ENCODE measurements around the gene CD200R1. TPM values are rescaled to one million over a fixed set of nuclear protein-coding genes. Genes with fewer than 3 reads are reported as not detected.

CD200R1 gene
- total RNA-seq, 1 donor: under 0.01 TPM

DNA sequence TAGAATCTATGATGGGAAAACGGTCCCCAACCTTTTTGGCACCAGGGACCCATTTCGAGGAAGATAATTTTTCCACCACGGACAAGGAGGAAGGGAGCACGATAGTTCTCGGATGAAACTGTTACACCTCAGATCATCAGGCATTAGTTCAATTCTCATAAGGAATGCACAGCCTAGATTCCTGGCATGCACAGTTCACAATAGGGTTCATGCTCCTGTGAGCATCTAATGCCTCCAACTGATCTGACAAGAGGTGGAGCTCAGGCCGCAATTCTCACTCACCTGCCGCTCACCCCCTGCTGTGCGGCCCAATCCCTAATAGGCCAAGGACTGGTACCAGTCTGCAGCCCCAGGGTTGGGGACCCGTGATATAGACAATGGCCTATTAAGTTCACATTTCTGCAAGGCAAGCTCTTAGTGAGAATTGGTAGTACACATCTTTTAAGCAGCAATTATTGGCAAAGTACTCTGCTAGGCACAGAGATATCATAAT is 26.5 kb downstream of the CD200R1 start:
- Histone ChIP-seq H3K9me3 (ENCODE audit: low read depth, low read length) (no peaks in the 10 kb centered on the region), H3K36me3 (ENCODE audit: insufficient read depth, low read length) (no peaks in the 10 kb centered on the region), H4K20me1 (ENCODE audit: insufficient read depth, low read length) (no peaks in the 10 kb centered on the region), H3K4me3 (ENCODE audit: insufficient read depth, low read length) (no peak overlapping the region), H3K27ac (ENCODE audit: low read depth, low read length) (no peak overlapping the region), H3K4me2 (ENCODE audit: insufficient read depth, low read length) (no peak overlapping the region), H3K79me2 (ENCODE audit: insufficient read depth, low read length) (no peaks in the 10 kb centered on the region), H3K27me3 (ENCODE audit: insufficient read depth, low read length) (peaks cover 4% of the 10 kb centered on the region), H2AFZ (ENCODE audit: low read length) (no peak overlapping the region), H3K4me1 (ENCODE audit: insufficient read depth, low read length) (no peaks in the 10 kb centered on the region)
- DNase-seq (ENCODE audit: insufficient read length, low spot score, missing footprints): no peak
- no peak for TF ChIP-seq CTCF (IDR thresholded peaks at IDR 0.05; ENCODE audit: extremely low read depth, low read depth, low read length)

DNA sequence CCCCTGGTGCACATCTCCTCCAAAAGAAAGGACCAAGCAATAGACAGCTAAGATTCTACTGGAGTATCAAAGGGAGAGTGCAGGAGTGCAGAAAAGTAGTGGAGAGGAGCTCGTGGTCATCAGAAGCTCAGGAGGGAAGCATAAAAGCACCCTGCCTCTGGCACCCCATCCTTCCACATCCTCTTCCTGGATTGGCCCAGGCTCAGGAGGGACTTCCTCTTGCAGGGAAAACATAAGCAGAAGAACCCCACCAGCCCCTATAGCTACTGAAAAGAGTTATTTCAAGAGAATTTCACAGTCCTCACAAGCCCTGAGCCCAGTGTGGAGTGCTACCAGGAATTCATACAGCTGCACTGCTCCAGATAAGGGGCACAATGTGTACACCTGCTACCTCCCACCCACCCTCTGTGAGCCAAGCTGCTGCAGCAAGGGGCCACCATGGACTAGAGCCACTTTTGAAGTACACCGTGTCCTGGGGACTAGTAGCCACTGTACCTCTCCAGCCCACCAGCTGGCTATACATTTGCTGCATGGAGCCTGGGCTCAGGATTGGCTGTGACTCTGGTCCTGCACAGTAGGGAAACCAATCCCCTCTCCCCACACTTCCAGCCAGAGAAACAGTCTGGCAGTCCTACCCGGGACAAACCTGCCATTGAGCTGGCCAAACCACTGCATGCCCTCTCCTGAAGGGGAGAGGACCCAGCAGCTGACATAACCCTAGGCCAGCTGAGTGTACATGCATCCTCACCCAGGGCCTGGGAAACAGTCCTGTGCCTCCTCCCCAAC is 43.0 kb downstream of the CD200R1 start:
- Histone ChIP-seq H3K27me3 (ENCODE audit: insufficient read depth, low read length) (peaks cover 4% of the 10 kb centered on the region), H3K4me3 (ENCODE audit: insufficient read depth, low read length) (no peak overlapping the region), H3K4me1 (ENCODE audit: insufficient read depth, low read length) (no peaks in the 10 kb centered on the region), H3K79me2 (ENCODE audit: insufficient read depth, low read length) (no peaks in the 10 kb centered on the region), H3K36me3 (ENCODE audit: insufficient read depth, low read length) (no peaks in the 10 kb centered on the region), H3K4me2 (ENCODE audit: insufficient read depth, low read length) (no peak overlapping the region), H4K20me1 (ENCODE audit: insufficient read depth, low read length) (no peaks in the 10 kb centered on the region), H3K27ac (ENCODE audit: low read depth, low read length) (no peak overlapping the region), H3K9me3 (ENCODE audit: low read depth, low read length) (no peaks in the 10 kb centered on the region), H2AFZ (ENCODE audit: low read length) (no peak overlapping the region)
- no peak for DNase-seq (ENCODE audit: insufficient read length, low spot score, missing footprints)
- no peak for TF ChIP-seq CTCF (IDR thresholded peaks at IDR 0.05; ENCODE audit: extremely low read depth, low read depth, low read length)

DNA sequence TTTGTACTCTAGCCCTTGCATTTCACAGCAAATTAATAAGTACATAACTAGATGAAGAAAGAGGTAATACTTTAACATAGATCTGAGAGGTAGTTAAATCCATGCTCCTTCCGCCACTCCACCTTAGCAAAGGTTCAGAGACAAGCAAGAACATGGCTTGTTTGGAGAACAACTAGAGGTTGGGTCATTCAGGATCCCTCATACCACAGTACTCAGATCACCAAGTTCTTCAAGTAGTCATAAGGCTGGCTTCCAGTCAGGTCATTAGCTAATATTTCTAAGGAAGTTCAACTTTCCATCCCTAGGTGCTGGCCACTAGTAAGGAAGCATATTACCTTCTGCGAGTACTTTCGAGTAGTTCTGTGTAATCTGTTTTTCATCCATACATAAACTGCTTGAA is 44.1 kb downstream of the CD200R1 start:
- no peaks in the 10 kb centered on the region for H3K4me1 ChIP-seq (ENCODE audit: insufficient read depth, low read length)
- H3K4me2 ChIP-seq (ENCODE audit: insufficient read depth, low read length): no peak overlapping the region
- H2AFZ ChIP-seq (ENCODE audit: low read length): no peak overlapping the region
- no peaks in the 10 kb centered on the region for H3K79me2 ChIP-seq (ENCODE audit: insufficient read depth, low read length)
- DNase-seq (ENCODE audit: insufficient read length, low spot score, missing footprints): no peak
- H3K27me3 ChIP-seq (ENCODE audit: insufficient read depth, low read length): peaks cover 4% of the 10 kb centered on the region
- H3K4me3 ChIP-seq (ENCODE audit: insufficient read depth, low read length): no peak overlapping the region
- no peak for TF ChIP-seq CTCF (IDR thresholded peaks at IDR 0.05; ENCODE audit: extremely low read depth, low read depth, low read length)
- H3K36me3 ChIP-seq (ENCODE audit: insufficient read depth, low read length): no peaks in the 10 kb centered on the region
- H4K20me1 ChIP-seq (ENCODE audit: insufficient read depth, low read length): no peaks in the 10 kb centered on the region
- no peak overlapping the region for H3K27ac ChIP-seq (ENCODE audit: low read depth, low read length)
- no peaks in the 10 kb centered on the region for H3K9me3 ChIP-seq (ENCODE audit: low read depth, low read length)

- H3K27ac ChIP-seq (ENCODE audit: low read depth, low read length): no peak overlapping the region
- DNase-seq (ENCODE audit: insufficient read length, low spot score, missing footprints): no peak
- no peaks in the 10 kb centered on the region for H3K36me3 ChIP-seq (ENCODE audit: insufficient read depth, low read length)
- no peak for TF ChIP-seq CTCF (IDR thresholded peaks at IDR 0.05; ENCODE audit: extremely low read depth, low read depth, low read length)
- no peak overlapping the region for H2AFZ ChIP-seq (ENCODE audit: low read length)
- no peak overlapping the region for H3K4me2 ChIP-seq (ENCODE audit: insufficient read depth, low read length)
- H3K79me2 ChIP-seq (ENCODE audit: insufficient read depth, low read length): no peaks in the 10 kb centered on the region
- H3K4me1 ChIP-seq (ENCODE audit: insufficient read depth, low read length): no peaks in the 10 kb centered on the region
- peaks cover 4% of the 10 kb centered on the region for H3K27me3 ChIP-seq (ENCODE audit: insufficient read depth, low read length)
- no peaks in the 10 kb centered on the region for H3K9me3 ChIP-seq (ENCODE audit: low read depth, low read length)
- H3K4me3 ChIP-seq (ENCODE audit: insufficient read depth, low read length): no peak overlapping the region
- no peaks in the 10 kb centered on the region for H4K20me1 ChIP-seq (ENCODE audit: insufficient read depth, low read length)
Measured at GRCh38 chr3:112925969-112926368, 48.9 kb downstream of the CD200R1 start.

All from osteoblast (primary cell).